WTC11 (cell line): ENCODE measurements around the gene IRF1.

Experiments used
- CTCF ChIP-seq: fragments of 200-600 bp; IDR thresholded peaks from 2 replicates; pipeline ENCODE4 v1.8.0; 2022; ENCODE audit warnings: antibody characterized with exemption
- EMX1 ChIP-seq: fragments of 250-450 bp; sonication (Bioruptor Pico); IDR thresholded peaks from 2 replicates; pipeline ENCODE4 v1.8.0; 2021; ENCODE audit warnings: mild to moderate bottlenecking
- FOXP4 ChIP-seq: sonication (generic); formaldehyde crosslinking; IDR thresholded peaks from 2 replicates; pipeline ENCODE4 v1.8.0; 2022; ENCODE audit warnings: mild to moderate bottlenecking, missing genetic modification reagents
- HMGXB4 ChIP-seq: sonication (generic); formaldehyde crosslinking; IDR thresholded peaks from 2 replicates; pipeline ENCODE4 v1.8.1; 2023; ENCODE audit warnings: mild to moderate bottlenecking, moderate library complexity, missing genetic modification reagents
- MAX ChIP-seq: sonication (generic); formaldehyde crosslinking; IDR thresholded peaks from 2 replicates; pipeline ENCODE4 v1.8.0; 2022; ENCODE audit warnings: mild to moderate bottlenecking, missing genetic modification reagents
- MYBL2 ChIP-seq: sonication (generic); formaldehyde crosslinking; IDR thresholded peaks from 2 replicates; pipeline ENCODE4 v1.8.1; 2023; ENCODE audit warnings: mild to moderate bottlenecking, moderate library complexity, missing genetic modification reagents
- NR2C2 ChIP-seq: sonication (generic); formaldehyde crosslinking; IDR thresholded peaks from 2 replicates; pipeline ENCODE4 v1.8.0; 2022; ENCODE audit warnings: mild to moderate bottlenecking, missing genetic modification reagents
- NR3C1 ChIP-seq: sonication (generic); formaldehyde crosslinking; conservative IDR thresholded peaks from 2 replicates; pipeline ENCODE4 v1.8.1; 2023; ENCODE audit warnings: low read depth, mild to moderate bottlenecking, missing genetic modification reagents
- USF1 ChIP-seq: sonication (generic); formaldehyde crosslinking; IDR thresholded peaks from 2 replicates; pipeline ENCODE4 v1.8.0; 2022; ENCODE audit warnings: mild to moderate bottlenecking, missing genetic modification reagents
- ZNF121 ChIP-seq: sonication (generic); formaldehyde crosslinking; IDR thresholded peaks from 2 replicates; pipeline ENCODE4 v1.8.0; 2023; ENCODE audit warnings: missing genetic modification reagents
- TF ChIP-seq, protein P1 (sequence below): sonication (generic); formaldehyde crosslinking; IDR thresholded peaks from 2 replicates; pipeline ENCODE4 v1.8.1; 2023; ENCODE audit warnings: mild to moderate bottlenecking, missing genetic modification reagents, moderate library complexity
- TF ChIP-seq, protein P2 (sequence below): sonication (generic); formaldehyde crosslinking; conservative IDR thresholded peaks from 2 replicates; pipeline ENCODE4 v1.8.1; 2023; ENCODE audit warnings: mild to moderate bottlenecking, low read depth, missing genetic modification reagents, moderate library complexity
- TF ChIP-seq, protein P3 (sequence below): fragments of 250-450 bp; sonication (Bioruptor Pico); conservative IDR thresholded peaks from 2 replicates; pipeline ENCODE4 v1.9.0; 2021; ENCODE audit warnings: mild to moderate bottlenecking

- TF ChIP-seq CTCF = no peak
- TF ChIP-seq MYBL2 = no peak
- TF ChIP-seq NR3C1 = no peak
- TF ChIP-seq EMX1 (CRISPR knock-in tag) = no peak
- TF ChIP-seq MAX (CRISPR knock-in tag) = no peak
- TF ChIP-seq, protein P1, sequence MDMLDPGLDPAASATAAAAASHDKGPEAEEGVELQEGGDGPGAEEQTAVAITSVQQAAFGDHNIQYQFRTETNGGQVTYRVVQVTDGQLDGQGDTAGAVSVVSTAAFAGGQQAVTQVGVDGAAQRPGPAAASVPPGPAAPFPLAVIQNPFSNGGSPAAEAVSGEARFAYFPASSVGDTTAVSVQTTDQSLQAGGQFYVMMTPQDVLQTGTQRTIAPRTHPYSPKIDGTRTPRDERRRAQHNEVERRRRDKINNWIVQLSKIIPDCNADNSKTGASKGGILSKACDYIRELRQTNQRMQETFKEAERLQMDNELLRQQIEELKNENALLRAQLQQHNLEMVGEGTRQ (CRISPR knock-in tag) = no peak
- no peak for TF ChIP-seq FOXP4 (CRISPR knock-in tag)
- no peak for TF ChIP-seq ZNF121
- TF ChIP-seq, protein P2, sequence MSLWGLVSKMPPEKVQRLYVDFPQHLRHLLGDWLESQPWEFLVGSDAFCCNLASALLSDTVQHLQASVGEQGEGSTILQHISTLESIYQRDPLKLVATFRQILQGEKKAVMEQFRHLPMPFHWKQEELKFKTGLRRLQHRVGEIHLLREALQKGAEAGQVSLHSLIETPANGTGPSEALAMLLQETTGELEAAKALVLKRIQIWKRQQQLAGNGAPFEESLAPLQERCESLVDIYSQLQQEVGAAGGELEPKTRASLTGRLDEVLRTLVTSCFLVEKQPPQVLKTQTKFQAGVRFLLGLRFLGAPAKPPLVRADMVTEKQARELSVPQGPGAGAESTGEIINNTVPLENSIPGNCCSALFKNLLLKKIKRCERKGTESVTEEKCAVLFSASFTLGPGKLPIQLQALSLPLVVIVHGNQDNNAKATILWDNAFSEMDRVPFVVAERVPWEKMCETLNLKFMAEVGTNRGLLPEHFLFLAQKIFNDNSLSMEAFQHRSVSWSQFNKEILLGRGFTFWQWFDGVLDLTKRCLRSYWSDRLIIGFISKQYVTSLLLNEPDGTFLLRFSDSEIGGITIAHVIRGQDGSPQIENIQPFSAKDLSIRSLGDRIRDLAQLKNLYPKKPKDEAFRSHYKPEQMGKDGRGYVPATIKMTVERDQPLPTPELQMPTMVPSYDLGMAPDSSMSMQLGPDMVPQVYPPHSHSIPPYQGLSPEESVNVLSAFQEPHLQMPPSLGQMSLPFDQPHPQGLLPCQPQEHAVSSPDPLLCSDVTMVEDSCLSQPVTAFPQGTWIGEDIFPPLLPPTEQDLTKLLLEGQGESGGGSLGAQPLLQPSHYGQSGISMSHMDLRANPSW = no peak
- TF ChIP-seq NR2C2 = no peak
- TF ChIP-seq USF1 (CRISPR knock-in tag) = no peak
- no peak for TF ChIP-seq HMGXB4
- TF ChIP-seq, protein P3, sequence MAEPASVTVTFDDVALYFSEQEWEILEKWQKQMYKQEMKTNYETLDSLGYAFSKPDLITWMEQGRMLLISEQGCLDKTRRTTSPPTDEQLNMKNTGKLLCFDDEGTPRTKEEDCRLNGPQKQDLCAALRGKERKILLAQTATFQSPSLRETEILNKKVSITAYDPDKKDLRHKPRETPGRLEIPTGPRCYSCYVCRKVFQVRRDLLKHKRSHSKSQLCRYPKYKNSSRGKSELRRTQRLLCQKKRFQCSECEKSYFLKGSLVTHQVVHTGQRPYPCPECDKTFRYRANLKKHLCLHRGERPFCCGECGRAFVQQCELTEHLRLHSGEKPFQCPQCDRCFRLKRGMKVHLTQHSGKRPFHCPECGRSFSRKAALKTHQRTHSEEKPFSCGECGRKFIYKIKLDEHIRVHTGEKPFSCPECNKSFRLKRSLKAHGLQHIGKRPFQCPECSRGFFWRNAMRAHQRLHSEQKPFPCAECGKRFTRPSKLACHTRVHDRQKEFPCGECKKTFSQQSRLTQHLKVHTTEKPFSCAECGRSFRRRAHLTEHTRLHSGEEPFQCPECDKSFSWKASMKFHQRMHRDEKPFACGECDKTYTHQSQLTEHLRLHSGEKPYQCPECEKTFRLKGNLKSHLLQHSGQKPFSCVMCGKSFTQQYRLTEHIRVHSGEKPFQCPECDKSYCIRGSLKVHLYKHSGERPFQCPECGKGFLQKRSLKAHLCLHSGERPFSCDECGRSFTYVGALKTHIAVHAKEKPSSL (CRISPR knock-in tag) = no peak
Observed at GRCh38 chr5:132497488-132497997, 7.0 kb upstream of the IRF1 start.
